SK-N-SH treated with all-trans-retinoic acid at 6 μM for 48 hours (cell line): ENCODE data around the gene MCU.

Experiments
- ATAC-seq: fragments of 200-7000 bp; cut with Tn5 transposase; 3 replicates; pipeline ENCODE4 v1.9.1; 2020; ENCODE audit warnings: mild to moderate bottlenecking, moderate library complexity
- ARNTL ChIP-seq: fragments of 450-650 bp; formaldehyde crosslinking; IDR thresholded peaks from 2 replicates; pipeline ENCODE4 v1.5.0; 2020; ENCODE audit warnings: low read depth, mild to moderate bottlenecking, moderate library complexity, borderline replicate concordance
- BACH2 ChIP-seq: fragments of 250-450 bp; sonication (Bioruptor Pico); IDR thresholded peaks from 2 replicates; pipeline ENCODE4 v1.9.0; 2021; ENCODE audit warnings: mild to moderate bottlenecking, borderline replicate concordance
- CSDC2 ChIP-seq: fragments of 250-450 bp; sonication (Bioruptor Pico); IDR thresholded peaks from 2 replicates; pipeline ENCODE4 v1.5.0; 2020; ENCODE audit warnings: mild to moderate bottlenecking, moderate library complexity
- ESRRG ChIP-seq: fragments of 250-450 bp; sonication (Bioruptor Pico); IDR thresholded peaks from 2 replicates; pipeline ENCODE4 v1.6.1; 2021; ENCODE audit warnings: mild to moderate bottlenecking
- GLIS3 ChIP-seq: fragments of 250-450 bp; sonication (Bioruptor Pico); IDR thresholded peaks from 2 replicates; pipeline ENCODE4 v1.5.0; 2020; ENCODE audit warnings: mild to moderate bottlenecking, moderate library complexity
- ISL1 ChIP-seq: fragments of 250-450 bp; sonication (Bioruptor Pico); IDR thresholded peaks from 2 replicates; pipeline ENCODE4 v2.1.2; 2022; ENCODE audit warnings: mild to moderate bottlenecking, moderate library complexity
- OSR1 ChIP-seq: fragments of 250-450 bp; sonication (Bioruptor Pico); IDR thresholded peaks from 2 replicates; pipeline ENCODE4 v1.8.0; 2022; ENCODE audit warnings: moderate library complexity, mild to moderate bottlenecking, inconsistent platforms
- PPARA ChIP-seq: fragments of 250-450 bp; sonication (Bioruptor Pico); IDR thresholded peaks from 2 replicates; pipeline ENCODE4 v1.5.0; 2020; ENCODE audit warnings: mild to moderate bottlenecking, borderline replicate concordance
- RARB ChIP-seq: fragments of 250-450 bp; sonication (Bioruptor Pico); IDR thresholded peaks from 2 replicates; pipeline ENCODE4 v1.8.0; 2021; ENCODE audit warnings: mild to moderate bottlenecking, moderate library complexity
- SNAI2 ChIP-seq: fragments of 250-450 bp; sonication (Bioruptor Pico); IDR thresholded peaks from 2 replicates; pipeline ENCODE4 v1.5.0; 2020; ENCODE audit warnings: mild to moderate bottlenecking, moderate library complexity
- TCF4 ChIP-seq: fragments of 250-450 bp; sonication (Bioruptor Pico); IDR thresholded peaks from 2 replicates; pipeline ENCODE4 v1.8.0; 2021; ENCODE audit warnings: mild to moderate bottlenecking, moderate library complexity, borderline replicate concordance
- TOX ChIP-seq: fragments of 250-450 bp; sonication (Bioruptor Pico); IDR thresholded peaks from 2 replicates; pipeline ENCODE4 v1.8.0; 2021; ENCODE audit warnings: mild to moderate bottlenecking, moderate library complexity, borderline replicate concordance
- ZC3H10 ChIP-seq: fragments of 250-450 bp; sonication (Bioruptor Pico); IDR thresholded peaks from 2 replicates; pipeline ENCODE4 v1.5.1; 2021; ENCODE audit warnings: mild to moderate bottlenecking, moderate library complexity
- ZFP3 ChIP-seq: fragments of 250-450 bp; sonication (Bioruptor Pico); IDR thresholded peaks from 2 replicates; pipeline ENCODE4 v1.5.0; 2020; ENCODE audit warnings: mild to moderate bottlenecking, moderate library complexity
- ZFP30 ChIP-seq: fragments of 450-650 bp; formaldehyde crosslinking; IDR thresholded peaks from 2 replicates; pipeline ENCODE4 v1.5.0; 2022; ENCODE audit warnings: mild to moderate bottlenecking, moderate library complexity
- ZNF565 ChIP-seq: fragments of 450-650 bp; formaldehyde crosslinking; conservative IDR thresholded peaks from 2 replicates; pipeline ENCODE4 v1.5.0; 2020; ENCODE audit warnings: low read depth, mild to moderate bottlenecking, moderate library complexity
- ZNF70 ChIP-seq: fragments of 450-650 bp; formaldehyde crosslinking; IDR thresholded peaks from 2 replicates; pipeline ENCODE4 v1.5.0; 2020; ENCODE audit warnings: mild to moderate bottlenecking, moderate library complexity
- ZNF8 ChIP-seq: fragments of 450-650 bp; formaldehyde crosslinking; IDR thresholded peaks from 2 replicates; pipeline ENCODE4 v1.5.0; 2020; ENCODE audit warnings: mild to moderate bottlenecking, moderate library complexity
- TF ChIP-seq, protein P1 (sequence below): fragments of 250-450 bp; sonication (Bioruptor Pico); IDR thresholded peaks from 2 replicates; pipeline ENCODE4 v1.5.1; 2021; ENCODE audit warnings: mild to moderate bottlenecking, moderate library complexity
- TF ChIP-seq, protein P2 (sequence below): fragments of 250-450 bp; sonication (Bioruptor Pico); IDR thresholded peaks from 2 replicates; pipeline ENCODE4 v1.5.0; 2020; ENCODE audit warnings: mild to moderate bottlenecking, moderate library complexity
- TF ChIP-seq, protein P3 (sequence below): fragments of 250-450 bp; sonication (Bioruptor Pico); IDR thresholded peaks from 2 replicates; pipeline ENCODE4 v1.8.0; 2020; ENCODE audit warnings: mild to moderate bottlenecking, moderate library complexity, borderline replicate concordance
- TF ChIP-seq, protein P4 (sequence below): fragments of 250-450 bp; sonication (Bioruptor Pico); IDR thresholded peaks from 2 replicates; pipeline ENCODE4 v1.8.0; 2021; ENCODE audit warnings: low read depth, mild to moderate bottlenecking, moderate library complexity, borderline replicate concordance
- TF ChIP-seq, protein P5 (sequence below): fragments of 250-450 bp; sonication (Bioruptor Pico); IDR thresholded peaks from 2 replicates; pipeline ENCODE4 v1.5.1; 2020; ENCODE audit warnings: low read depth, mild to moderate bottlenecking, moderate library complexity

MCU gene

DNA sequence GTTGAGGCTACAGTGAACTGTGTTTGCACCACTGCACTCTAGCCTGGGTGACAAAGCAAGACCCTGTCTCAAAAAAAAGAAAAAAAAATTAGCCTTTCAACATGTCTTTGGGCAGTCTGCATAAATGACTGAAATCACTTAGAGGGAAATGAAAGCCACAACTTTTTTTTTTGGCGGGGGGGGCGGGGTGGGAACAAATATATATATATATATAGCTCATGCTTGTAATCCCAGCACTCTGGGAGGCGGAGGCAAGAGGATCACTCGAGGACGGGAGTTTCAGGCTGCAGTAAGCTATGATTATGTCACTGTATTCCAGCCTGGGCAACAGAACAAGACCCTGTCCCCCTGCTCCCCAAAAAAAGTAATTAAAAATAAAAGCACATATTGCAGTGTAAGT is 42.7 kb upstream of the MCU start:
- TF ChIP-seq TCF4 (CRISPR knock-in tag) = no peak
- TF ChIP-seq, protein P1, sequence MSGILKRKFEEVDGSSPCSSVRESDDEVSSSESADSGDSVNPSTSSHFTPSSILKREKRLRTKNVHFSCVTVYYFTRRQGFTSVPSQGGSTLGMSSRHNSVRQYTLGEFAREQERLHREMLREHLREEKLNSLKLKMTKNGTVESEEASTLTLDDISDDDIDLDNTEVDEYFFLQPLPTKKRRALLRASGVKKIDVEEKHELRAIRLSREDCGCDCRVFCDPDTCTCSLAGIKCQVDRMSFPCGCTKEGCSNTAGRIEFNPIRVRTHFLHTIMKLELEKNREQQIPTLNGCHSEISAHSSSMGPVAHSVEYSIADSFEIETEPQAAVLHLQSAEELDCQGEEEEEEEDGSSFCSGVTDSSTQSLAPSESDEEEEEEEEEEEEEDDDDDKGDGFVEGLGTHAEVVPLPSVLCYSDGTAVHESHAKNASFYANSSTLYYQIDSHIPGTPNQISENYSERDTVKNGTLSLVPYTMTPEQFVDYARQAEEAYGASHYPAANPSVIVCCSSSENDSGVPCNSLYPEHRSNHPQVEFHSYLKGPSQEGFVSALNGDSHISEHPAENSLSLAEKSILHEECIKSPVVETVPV (CRISPR knock-in tag) = no peak
- no peak for TF ChIP-seq GLIS3 (CRISPR knock-in tag)
- TF ChIP-seq ZC3H10 (CRISPR knock-in tag) = no peak
- TF ChIP-seq ZFP3 (CRISPR knock-in tag) = no peak
- TF ChIP-seq ZNF8 = no peak
- TF ChIP-seq, protein P2, sequence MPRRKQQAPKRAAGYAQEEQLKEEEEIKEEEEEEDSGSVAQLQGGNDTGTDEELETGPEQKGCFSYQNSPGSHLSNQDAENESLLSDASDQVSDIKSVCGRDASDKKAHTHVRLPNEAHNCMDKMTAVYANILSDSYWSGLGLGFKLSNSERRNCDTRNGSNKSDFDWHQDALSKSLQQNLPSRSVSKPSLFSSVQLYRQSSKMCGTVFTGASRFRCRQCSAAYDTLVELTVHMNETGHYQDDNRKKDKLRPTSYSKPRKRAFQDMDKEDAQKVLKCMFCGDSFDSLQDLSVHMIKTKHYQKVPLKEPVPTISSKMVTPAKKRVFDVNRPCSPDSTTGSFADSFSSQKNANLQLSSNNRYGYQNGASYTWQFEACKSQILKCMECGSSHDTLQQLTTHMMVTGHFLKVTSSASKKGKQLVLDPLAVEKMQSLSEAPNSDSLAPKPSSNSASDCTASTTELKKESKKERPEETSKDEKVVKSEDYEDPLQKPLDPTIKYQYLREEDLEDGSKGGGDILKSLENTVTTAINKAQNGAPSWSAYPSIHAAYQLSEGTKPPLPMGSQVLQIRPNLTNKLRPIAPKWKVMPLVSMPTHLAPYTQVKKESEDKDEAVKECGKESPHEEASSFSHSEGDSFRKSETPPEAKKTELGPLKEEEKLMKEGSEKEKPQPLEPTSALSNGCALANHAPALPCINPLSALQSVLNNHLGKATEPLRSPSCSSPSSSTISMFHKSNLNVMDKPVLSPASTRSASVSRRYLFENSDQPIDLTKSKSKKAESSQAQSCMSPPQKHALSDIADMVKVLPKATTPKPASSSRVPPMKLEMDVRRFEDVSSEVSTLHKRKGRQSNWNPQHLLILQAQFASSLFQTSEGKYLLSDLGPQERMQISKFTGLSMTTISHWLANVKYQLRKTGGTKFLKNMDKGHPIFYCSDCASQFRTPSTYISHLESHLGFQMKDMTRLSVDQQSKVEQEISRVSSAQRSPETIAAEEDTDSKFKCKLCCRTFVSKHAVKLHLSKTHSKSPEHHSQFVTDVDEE (CRISPR knock-in tag) = no peak
- TF ChIP-seq OSR1 = no peak
- TF ChIP-seq, protein P3, sequence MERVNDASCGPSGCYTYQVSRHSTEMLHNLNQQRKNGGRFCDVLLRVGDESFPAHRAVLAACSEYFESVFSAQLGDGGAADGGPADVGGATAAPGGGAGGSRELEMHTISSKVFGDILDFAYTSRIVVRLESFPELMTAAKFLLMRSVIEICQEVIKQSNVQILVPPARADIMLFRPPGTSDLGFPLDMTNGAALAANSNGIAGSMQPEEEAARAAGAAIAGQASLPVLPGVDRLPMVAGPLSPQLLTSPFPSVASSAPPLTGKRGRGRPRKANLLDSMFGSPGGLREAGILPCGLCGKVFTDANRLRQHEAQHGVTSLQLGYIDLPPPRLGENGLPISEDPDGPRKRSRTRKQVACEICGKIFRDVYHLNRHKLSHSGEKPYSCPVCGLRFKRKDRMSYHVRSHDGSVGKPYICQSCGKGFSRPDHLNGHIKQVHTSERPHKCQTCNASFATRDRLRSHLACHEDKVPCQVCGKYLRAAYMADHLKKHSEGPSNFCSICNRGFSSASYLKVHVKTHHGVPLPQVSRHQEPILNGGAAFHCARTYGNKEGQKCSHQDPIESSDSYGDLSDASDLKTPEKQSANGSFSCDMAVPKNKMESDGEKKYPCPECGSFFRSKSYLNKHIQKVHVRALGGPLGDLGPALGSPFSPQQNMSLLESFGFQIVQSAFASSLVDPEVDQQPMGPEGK (CRISPR knock-in tag) = no peak
- TF ChIP-seq CSDC2 = no peak
- TF ChIP-seq ESRRG (CRISPR knock-in tag) = no peak
- TF ChIP-seq ZFP30 (CRISPR knock-in tag) = no peak
- TF ChIP-seq, protein P4, sequence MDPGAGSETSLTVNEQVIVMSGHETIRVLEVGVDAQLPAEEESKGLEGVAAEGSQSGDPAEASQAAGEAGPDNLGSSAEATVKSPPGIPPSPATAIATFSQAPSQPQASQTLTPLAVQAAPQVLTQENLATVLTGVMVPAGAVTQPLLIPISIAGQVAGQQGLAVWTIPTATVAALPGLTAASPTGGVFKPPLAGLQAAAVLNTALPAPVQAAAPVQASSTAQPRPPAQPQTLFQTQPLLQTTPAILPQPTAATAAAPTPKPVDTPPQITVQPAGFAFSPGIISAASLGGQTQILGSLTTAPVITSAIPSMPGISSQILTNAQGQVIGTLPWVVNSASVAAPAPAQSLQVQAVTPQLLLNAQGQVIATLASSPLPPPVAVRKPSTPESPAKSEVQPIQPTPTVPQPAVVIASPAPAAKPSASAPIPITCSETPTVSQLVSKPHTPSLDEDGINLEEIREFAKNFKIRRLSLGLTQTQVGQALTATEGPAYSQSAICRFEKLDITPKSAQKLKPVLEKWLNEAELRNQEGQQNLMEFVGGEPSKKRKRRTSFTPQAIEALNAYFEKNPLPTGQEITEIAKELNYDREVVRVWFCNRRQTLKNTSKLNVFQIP (CRISPR knock-in tag) = no peak
- no peak for TF ChIP-seq SNAI2 (CRISPR knock-in tag)
- TF ChIP-seq RARB (CRISPR knock-in tag) = no peak
- TF ChIP-seq ZNF70 (CRISPR knock-in tag) = no peak
- no peak for ATAC-seq

DNA sequence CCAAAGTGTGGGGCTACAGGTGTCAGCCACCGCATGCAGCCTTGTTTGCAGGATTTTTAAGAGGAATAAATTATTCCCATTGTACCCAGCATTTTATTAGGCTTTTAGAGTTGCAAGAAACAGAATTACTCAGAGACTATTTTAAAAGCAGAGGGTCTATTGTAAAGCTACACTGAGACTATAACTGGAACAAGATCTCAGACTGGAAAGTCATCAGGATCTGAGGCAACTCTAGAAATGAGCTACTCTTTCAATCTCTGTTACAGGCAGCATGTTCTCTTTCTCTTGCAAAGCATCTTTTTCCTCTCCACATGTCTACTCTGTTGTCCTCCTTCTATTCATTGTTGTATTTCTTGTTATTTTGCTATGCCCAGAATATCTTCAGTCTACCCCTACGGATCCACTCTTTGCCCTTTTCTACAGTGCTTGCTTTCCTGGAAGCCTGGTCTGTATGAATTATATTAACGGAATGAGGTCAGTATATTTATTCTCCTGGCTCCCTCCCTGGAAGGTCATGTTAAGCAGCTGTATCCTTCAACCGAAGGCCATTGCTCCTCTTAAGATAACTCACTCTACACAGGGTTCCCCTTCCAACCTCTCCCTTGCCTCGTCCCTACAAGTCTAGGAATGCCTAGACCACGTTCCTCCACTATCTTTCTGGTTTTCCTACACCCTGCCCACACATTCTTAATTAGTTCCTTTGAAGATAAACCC is 38.4 kb upstream of the MCU start:
- no peak for ATAC-seq
- TF ChIP-seq ESRRG (CRISPR knock-in tag) = no peak
- no peak for TF ChIP-seq OSR1
- no peak for TF ChIP-seq RARB (CRISPR knock-in tag)
- TF ChIP-seq ZFP3 (CRISPR knock-in tag) = no peak
- no peak for TF ChIP-seq ZC3H10 (CRISPR knock-in tag)
- TF ChIP-seq ARNTL = no peak
- TF ChIP-seq ISL1 (CRISPR knock-in tag) = no peak
- no peak for TF ChIP-seq ZNF70 (CRISPR knock-in tag)
- no peak for TF ChIP-seq TOX (CRISPR knock-in tag)
- TF ChIP-seq, protein P5, sequence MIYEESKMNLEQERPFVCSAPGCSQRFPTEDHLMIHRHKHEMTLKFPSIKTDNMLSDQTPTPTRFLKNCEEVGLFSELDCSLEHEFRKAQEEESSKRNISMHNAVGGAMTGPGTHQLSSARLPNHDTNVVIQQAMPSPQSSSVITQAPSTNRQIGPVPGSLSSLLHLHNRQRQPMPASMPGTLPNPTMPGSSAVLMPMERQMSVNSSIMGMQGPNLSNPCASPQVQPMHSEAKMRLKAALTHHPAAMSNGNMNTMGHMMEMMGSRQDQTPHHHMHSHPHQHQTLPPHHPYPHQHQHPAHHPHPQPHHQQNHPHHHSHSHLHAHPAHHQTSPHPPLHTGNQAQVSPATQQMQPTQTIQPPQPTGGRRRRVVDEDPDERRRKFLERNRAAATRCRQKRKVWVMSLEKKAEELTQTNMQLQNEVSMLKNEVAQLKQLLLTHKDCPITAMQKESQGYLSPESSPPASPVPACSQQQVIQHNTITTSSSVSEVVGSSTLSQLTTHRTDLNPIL (CRISPR knock-in tag) = no peak
- TF ChIP-seq TCF4 (CRISPR knock-in tag) = no peak

DNA sequence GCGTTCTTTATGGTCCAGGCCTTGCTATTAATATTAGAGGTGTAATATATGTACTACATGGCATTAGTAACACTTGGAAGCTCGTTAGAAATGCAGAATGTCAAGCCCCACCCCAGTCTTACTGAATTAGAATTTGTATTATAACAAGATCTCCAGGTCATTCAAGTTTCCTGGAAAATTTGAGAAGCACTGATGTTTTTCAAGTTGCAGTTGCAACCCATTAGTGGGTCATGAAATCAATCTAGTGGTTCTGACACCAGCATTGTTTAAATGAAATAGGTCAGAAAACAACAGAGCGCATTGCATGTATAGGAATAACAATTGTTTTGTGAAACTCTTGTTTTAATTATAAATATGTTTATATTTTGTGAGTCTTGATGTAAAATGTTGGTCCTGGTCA is 37.2 kb upstream of the MCU start:
- ATAC-seq = no peak
- no peak for TF ChIP-seq ZNF8
- TF ChIP-seq, protein P5 (CRISPR knock-in tag) = no peak
- no peak for TF ChIP-seq CSDC2
- TF ChIP-seq, protein P4 (CRISPR knock-in tag) = no peak
- no peak for TF ChIP-seq ZC3H10 (CRISPR knock-in tag)
- no peak for TF ChIP-seq ZNF70 (CRISPR knock-in tag)
- no peak for TF ChIP-seq ZNF565 (CRISPR knock-in tag)
- no peak for TF ChIP-seq PPARA
- no peak for TF ChIP-seq OSR1
- TF ChIP-seq RARB (CRISPR knock-in tag) = no peak
- TF ChIP-seq BACH2 = no peak
- TF ChIP-seq, all 23 proteins: peak for 0
